Globus pallidus (tissue), 1 donor: ENCODE data around the gene SORCS1.
A peak's percentile ranks its signal among the peaks of the same experiment; 100 is the strongest.
"Not testable (repeated sequence)": the region's sequence is repeated elsewhere in the genome, so short reads cannot be mapped to it uniquely, and the experiment has no call there.

Experiments used
- DNase-seq: peaks from one replicate; pipeline ENCODE4 v3.0.0-alpha.2; 2015; ENCODE audit warnings: low spot score

Gene SORCS1

DNA sequence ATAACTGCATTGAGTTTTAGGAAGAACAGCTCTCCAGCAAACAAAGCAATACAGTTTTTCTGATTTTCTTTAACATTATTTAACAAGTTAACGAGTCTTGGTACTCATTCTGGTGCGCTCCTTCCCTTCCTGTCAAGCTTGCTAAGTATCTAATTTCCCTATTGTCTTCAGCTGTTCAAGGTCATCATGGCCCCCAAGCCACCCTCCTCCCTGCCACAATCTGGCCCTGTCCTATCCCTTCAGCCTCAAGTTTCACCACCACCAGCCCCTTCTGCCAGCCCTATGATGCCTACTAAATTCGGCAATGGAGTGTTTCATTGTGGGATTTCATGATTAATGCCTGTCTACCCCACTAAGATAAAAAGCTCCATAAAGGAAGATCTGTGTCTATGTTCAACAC lies 121.0 kb downstream of the SORCS1 start:
- DNase-seq = no peak

GRCh38 chr10:107037192-107038122 lies 127.0 kb downstream of the SORCS1 start:
- DNase-seq = no peak

- no peak for DNase-seq
Observed at GRCh38 chr10:107033799-107034422, 130.6 kb downstream of the SORCS1 start.

GRCh38 chr10:107032700-107033401 lies 131.7 kb downstream of the SORCS1 start:
- no peak for DNase-seq

GRCh38 chr10:107031931-107032699 lies 132.4 kb downstream of the SORCS1 start:
- no peak for DNase-seq

GRCh38 chr10:107028236-107028635 lies 136.3 kb downstream of the SORCS1 start:
- no peak for DNase-seq

DNA sequence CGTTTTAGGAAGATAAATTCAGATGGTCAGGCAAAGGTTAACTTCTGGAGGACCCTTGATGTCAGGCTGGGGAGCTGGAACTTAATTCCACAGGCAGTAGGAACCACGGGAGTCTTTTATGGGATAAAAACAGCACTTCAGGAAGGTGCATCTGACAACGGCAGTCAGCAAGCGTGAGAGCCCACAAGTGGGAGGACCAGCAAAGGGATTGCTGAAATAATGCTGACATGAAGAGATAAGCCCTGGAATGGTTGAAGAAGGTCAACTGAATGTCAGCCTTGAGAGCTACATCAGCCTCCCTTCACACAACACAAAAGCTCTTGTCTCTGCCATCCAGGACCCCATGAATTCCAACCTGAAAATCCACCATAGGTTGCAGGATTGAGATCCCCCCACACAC lies 138.8 kb downstream of the SORCS1 start:
- DNase-seq = no peak

- DNase-seq = not testable (repeated sequence)
Observed at GRCh38 chr10:107024033-107024432, 140.5 kb downstream of the SORCS1 start.

DNA sequence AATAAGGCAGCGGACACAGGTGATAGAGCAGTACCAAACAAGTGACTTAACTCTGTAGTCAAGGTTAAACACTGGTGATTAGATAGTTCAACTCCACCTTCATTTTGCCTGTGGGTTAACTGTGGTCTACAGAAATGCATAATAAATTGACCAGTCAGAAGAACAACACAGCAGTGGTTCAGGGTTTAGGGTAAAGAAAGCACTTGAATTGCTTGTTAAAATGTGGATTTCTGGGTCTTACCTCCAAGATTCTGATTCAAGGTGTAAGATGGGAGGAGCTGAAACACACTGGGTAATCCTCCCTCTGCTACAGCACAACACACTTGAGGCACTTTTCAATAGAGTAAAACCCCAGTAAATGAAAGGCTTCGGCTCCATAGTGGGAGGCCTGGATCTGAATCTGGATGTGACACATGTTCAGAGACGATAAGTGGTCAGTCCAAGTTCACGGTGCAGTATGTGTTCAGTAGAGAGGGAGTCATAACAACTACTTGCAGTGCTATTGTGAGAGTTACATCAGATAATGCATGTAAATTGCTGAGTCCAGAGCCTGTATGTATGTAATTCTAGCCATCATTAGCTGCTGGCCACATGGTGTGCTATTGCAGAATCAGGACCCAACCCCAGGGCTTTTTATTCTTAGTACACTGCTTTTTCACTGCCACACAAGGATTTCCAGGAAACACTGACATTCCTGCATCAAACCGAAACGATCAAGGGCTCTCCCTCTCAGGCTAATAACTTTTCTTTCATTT lies 141.7 kb downstream of the SORCS1 start:
- no peak for DNase-seq

- no peak for DNase-seq
Observed at GRCh38 chr10:107019154-107019553, 145.4 kb downstream of the SORCS1 start.

DNA sequence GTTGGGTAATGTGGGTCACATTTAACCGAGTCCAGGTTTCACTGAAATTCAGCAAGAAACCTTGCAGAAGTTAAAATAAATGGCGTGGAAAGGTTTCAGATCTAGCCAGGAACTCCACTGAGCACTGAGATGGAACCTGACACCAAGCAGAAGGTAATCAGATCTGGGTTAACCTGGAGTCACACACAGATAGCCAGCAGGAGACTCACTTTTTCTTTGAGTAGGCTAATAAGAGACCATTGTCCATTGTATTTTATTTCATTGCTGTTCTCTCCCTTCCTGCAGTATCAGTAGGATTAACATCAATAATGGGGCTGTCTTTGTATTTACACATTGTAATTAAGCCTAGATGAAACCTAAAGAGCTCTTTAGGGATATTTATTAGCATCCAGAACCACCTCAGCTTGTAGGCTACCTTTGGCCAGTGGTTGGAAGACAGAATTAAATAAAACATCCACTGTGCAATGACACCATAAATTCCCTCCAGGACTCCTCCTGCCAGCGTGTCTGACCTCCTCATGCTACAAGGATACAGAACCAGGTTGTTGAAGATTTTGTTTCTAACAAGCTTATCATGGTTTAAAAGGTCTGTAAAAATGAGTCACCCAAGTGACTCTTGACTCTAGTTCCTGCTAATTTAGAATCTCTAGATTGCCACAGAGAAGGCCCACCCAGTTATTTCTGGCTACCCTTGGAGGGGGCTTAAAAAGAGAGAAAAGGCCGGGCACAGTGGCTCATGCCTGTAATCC lies 151.1 kb downstream of the SORCS1 start:
- DNase-seq = no peak

DNA sequence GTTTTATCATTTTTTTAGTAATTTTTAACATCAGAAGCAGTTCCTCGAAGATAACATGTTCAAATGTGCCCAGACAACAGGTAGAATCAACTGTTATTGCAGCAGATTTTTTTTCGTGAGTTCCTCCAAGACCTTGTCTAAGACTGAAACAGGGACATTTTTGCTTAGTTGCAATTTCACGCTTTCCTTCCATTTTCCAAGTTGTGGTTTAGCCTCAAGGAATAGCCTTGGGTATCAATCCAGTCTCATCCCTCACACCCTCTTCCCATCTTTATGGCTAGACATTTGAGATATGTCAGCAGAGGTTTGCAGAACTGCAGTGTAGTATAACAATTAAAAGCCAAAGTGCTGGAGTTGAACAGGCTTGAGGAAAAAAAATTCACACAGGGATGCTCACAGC lies 152.5 kb downstream of the SORCS1 start:
- DNase-seq = no peak

DNA sequence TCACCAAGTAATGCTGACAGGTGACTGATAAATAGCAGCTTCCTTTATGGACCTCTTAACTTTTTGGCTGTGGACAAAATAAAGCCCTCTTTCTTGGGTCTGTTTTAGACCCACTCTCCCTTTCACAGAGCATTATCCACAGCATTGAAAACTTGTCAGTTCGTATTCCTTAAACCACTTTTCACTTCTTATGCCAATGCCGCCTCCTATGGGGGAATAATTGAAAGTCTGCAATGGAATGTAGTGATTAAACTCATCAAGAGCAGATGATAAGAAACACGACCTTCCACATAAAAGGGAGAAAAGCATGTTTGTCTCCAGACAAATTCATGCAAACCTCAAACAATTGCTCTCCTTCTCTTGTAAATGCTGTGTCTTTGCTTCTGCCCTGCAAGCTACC lies 153.4 kb downstream of the SORCS1 start:
- no peak for DNase-seq

DNA sequence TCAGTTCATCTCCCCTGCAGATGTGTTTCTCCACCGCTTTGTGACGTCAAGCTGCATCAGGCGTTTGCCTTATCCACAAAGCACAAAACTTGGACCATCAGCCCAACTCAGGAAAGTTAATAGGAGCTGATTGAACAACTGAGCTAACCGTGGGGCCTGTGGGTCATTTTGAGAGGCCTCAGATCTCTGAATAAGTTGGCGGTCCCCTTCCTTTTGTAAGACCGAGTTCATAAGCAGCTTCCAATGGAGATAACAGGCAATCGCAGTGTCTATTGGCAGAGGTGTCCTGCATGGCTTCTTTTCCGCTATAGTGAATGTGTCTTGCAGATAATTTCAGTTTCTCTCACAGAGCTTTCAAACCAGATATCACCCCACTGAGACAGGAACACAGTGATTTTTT lies 154.0 kb downstream of the SORCS1 start:
- DNase-seq = no peak

DNA sequence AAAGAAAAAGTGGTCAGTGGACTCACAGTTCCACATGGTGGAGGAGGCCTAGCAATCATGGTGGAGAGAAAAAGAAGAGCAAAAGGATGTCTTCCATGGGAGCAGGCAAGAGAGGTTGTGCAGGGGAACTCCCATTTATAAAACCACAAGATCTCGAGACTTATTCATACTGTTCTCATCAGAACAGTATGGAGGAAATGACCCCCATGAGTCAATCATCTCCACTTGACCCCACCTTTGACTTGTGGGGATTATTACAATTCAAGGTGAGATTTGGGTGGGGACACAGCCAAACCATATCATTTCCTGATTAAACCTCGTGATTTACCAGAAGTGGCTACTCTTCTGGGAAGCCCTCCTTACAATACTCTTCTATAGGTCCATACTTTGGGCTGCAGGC lies 160.1 kb downstream of the SORCS1 start:
- no peak for DNase-seq

GRCh38 chr10:107002068-107002467 lies 162.4 kb downstream of the SORCS1 start:
- no peak for DNase-seq

GRCh38 chr10:106999118-106999707 lies 165.3 kb downstream of the SORCS1 start:
- no peak for DNase-seq

DNA sequence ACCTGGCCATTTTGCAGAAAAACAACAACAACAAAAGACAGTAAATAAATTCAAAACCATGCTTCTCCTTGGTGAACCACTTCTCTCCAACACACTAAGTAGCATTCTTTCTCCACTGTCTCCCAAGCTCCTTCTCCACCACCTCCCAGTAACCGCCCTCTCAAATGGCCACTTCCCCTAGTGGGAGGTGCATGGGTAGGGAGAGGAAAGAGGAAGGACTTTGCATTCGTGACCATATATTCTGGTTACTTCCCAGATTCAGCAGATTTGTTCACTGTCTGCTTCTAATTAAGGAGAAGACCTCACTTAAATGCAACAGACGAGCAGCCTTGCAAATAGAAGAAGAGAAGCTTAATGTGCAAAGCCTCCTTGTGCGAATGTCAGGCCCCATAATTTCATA lies 166.8 kb downstream of the SORCS1 start:
- peak; percentile 61 for DNase-seq

GRCh38 chr10:106996510-106996909 lies 168.0 kb downstream of the SORCS1 start:
- DNase-seq = no peak

DNA sequence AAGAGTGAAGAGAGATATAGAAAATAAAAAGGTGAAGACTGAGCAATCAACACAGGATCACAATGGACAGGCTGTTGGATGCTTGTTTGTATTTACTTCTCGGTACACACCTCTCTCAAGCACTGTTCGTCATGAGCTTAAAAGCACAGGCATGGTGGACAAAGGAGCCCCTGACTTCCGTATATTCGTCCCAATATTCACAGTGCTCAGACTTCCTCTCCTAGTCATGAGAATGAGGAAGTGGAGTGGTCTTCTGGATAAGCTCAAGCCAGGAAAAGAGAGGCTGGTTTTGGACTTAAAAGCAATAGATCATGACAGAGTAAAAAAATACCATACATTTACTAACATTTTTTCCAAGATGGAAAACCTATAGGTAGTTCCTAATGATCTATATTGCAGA lies 172.5 kb downstream of the SORCS1 start:
- peak; percentile 55 for DNase-seq
